NCI-H2196 treated with DMSO at 0.1 percent for 48 hours (cell line): ENCODE results near the gene SLC16A8.

Source experiments
- DNase-seq: peaks from one replicate; lab custom pipeline; 2025; ENCODE audit not compliant: unreplicated experiment; lab: John Stamatoyannopoulos, UW

Gene SLC16A8

GRCh38 chr22:38032681-38033521, 51.1 kb downstream of the SLC16A8 start:
- DNase-seq: no peak

GRCh38 chr22:38031491-38031890, 52.5 kb downstream of the SLC16A8 start:
- no peak for DNase-seq

GRCh38 chr22:38030311-38031133, 53.5 kb downstream of the SLC16A8 start:
- DNase-seq: no peak

GRCh38 chr22:38029901-38030300, 54.1 kb downstream of the SLC16A8 start:
- DNase-seq: no peak

GRCh38 chr22:38029370-38029769, 54.6 kb downstream of the SLC16A8 start:
- DNase-seq: no peak

GRCh38 chr22:38028344-38029130, 55.4 kb downstream of the SLC16A8 start:
- no peak for DNase-seq
